Ishikawa (cell line): ENCODE measurements around the gene C19orf44.

Experiments used
- CEBPB ChIP-seq: IDR thresholded peaks from 2 replicates; pipeline ENCODE4 v1.6.1; 2012
- CREB1 ChIP-seq: IDR thresholded peaks from 2 replicates; pipeline ENCODE4 v1.6.1; 2012; ENCODE audit warnings: low read depth
- EGR1 ChIP-seq: IDR thresholded peaks from 2 replicates; pipeline ENCODE4 v1.6.1; 2012
- EP300 ChIP-seq: IDR thresholded peaks from 2 replicates; pipeline ENCODE4 v1.6.1; 2012; ENCODE audit warnings: borderline replicate concordance
- FOXM1 ChIP-seq: IDR thresholded peaks from 2 replicates; pipeline ENCODE4 v1.6.1; 2012; ENCODE audit warnings: low read depth, borderline replicate concordance
- NFIC ChIP-seq: IDR thresholded peaks from 2 replicates; pipeline ENCODE4 v1.6.1; 2012
- RAD21 ChIP-seq: IDR thresholded peaks from 2 replicates; pipeline ENCODE4 v1.6.1; 2012; ENCODE audit warnings: low read depth
- REST ChIP-seq: IDR thresholded peaks from 2 replicates; pipeline ENCODE4 v1.6.1; 2012; ENCODE audit warnings: low read depth, mild to moderate bottlenecking
- TAF1 ChIP-seq: IDR thresholded peaks from 2 replicates; pipeline ENCODE4 v1.6.1; 2012; ENCODE audit warnings: low read depth, mild to moderate bottlenecking
- TCF12 ChIP-seq: IDR thresholded peaks from 2 replicates; pipeline ENCODE4 v1.6.1; 2012; ENCODE audit warnings: low read depth
- TEAD4 ChIP-seq: IDR thresholded peaks from 2 replicates; pipeline ENCODE4 v1.6.1; 2012
- YY1 ChIP-seq: IDR thresholded peaks from 2 replicates; pipeline ENCODE4 v1.6.1; 2012; ENCODE audit warnings: low read depth
- ZBTB7A ChIP-seq: IDR thresholded peaks from 2 replicates; pipeline ENCODE4 v1.6.1; 2012; ENCODE audit warnings: low read depth
- TF ChIP-seq, protein P1 (sequence below): IDR thresholded peaks from 2 replicates; pipeline ENCODE4 v1.6.1; 2012
- TF ChIP-seq, protein P2 (sequence below): IDR thresholded peaks from 2 replicates; pipeline ENCODE4 v1.6.1; 2012

The C19orf44 gene

DNA sequence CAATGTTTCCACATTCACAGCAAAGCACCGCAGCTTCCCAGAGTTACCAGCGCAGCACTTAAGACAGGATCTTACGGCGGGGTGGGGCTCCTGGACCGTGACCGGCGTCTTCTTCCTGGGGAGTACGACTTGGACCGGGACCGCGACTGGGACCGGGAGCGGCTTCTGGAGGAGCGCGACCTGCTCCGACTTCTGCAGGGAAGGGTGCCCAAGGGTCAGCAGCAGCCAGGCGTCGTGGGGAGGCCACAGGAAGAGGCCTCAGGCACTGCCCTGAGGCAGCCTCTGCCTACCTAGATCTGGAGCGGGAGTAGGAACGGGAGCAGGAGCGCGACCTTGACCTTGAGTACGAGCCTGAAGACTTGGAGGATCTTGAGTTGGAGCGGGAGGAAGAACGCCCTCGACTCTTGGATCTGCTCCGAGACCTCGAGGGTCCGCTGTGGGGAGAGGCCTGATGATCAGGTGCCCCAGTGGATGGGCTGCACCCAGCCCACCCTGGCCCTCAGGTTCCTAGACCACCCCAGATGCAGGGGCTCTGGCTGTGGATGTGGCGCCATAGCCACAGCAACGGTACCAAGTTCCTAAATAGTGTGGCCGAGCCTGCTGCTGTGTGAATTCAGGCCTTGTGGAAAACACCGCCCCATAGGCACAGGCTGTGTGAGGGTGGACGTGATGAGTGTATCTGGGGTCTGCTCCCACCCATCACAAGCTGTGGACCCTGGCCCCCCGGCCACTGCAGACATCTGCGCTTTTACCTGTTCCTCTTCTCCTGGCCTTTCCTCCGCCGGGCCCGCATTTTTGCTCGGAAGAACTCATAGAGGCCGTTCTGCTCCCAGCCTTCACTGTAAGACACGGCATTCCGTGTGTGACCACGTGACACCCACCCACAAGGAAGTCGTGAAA is 24.1 kb downstream of the C19orf44 start:
- no peak for TF ChIP-seq TCF12
- no peak for TF ChIP-seq EGR1
- no peak for TF ChIP-seq TAF1
- TF ChIP-seq CEBPB: no peak
- no peak for TF ChIP-seq TEAD4
- no peak for TF ChIP-seq FOXM1

DNA sequence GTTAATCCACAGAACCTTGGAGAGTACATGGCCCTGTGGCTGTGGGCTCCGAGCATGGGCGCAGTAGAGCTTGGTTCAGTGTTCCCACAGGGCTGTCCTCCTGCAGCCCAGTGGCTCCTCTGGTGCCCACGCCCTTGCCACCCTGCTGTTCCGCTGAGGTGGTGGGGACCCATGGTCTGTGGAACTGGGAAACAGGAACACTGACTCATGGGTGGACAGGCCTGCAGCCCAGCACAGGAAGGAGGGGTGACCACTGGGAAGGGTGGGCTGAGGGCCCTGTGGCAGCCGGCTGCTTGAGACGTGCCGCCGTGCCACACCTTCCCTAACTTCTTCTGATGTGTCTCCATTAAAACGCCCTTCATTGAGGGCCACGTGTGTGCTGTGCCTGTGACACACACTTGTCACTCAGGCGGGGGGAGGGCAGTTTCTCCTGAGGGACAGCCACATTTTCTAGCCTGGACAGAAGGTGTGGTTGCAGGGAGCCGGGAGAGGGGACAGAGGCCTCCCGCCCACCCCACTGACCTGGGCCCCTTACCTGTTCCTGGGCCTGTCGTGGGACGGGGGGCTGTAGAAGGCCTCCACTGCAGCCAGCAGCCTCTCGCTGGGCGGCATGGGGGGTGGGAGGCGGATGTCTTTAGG is 24.9 kb downstream of the C19orf44 start:
- TF ChIP-seq ZBTB7A (no peak), REST (no peak), TAF1 (no peak)

- TF ChIP-seq EGR1 (no peak), TAF1 (no peak), CEBPB (no peak), YY1 (no peak), RAD21 (no peak), TEAD4 (no peak), FOXM1 (no peak), EP300 (no peak), ZBTB7A (no peak), TCF12 (no peak), REST (no peak), CREB1 (no peak), NFIC (no peak)
- TF ChIP-seq, protein P1, sequence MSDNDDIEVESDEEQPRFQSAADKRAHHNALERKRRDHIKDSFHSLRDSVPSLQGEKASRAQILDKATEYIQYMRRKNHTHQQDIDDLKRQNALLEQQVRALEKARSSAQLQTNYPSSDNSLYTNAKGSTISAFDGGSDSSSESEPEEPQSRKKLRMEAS: no peak
- TF ChIP-seq, protein P2, sequence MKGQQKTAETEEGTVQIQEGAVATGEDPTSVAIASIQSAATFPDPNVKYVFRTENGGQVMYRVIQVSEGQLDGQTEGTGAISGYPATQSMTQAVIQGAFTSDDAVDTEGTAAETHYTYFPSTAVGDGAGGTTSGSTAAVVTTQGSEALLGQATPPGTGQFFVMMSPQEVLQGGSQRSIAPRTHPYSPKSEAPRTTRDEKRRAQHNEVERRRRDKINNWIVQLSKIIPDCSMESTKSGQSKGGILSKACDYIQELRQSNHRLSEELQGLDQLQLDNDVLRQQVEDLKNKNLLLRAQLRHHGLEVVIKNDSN: no peak
These were observed 25.6 kb downstream of the C19orf44 start for GRCh38 chr19:16521715-16522289.

- TF ChIP-seq EP300 (no peak), TCF12 (no peak), CEBPB (no peak), CREB1 (no peak), RAD21 (no peak), NFIC (no peak), ZBTB7A (no peak), REST (no peak), YY1 (no peak), EGR1 (no peak), TEAD4 (no peak), TAF1 (no peak), FOXM1 (no peak)
- TF ChIP-seq, protein P2: no peak
- TF ChIP-seq, protein P1: no peak
These were observed 26.6 kb downstream of the C19orf44 start for GRCh38 chr19:16522559-16523377.
